GM21717 (cell line): Measurements from ENCODE around the gene NFATC1.
"Not testable (repeated sequence)": the region's sequence is repeated elsewhere in the genome, so short reads cannot be mapped to it uniquely, and the experiment has no call there.

Source experiments
- ATAC-seq: cut with Tn5 transposase; IDR thresholded peaks from one replicate; pipeline ENCODE4 v1.9.1; 2021; ENCODE audit warnings: mild to moderate bottlenecking, moderate library complexity; ENCODE audit not compliant: unreplicated experiment

The NFATC1 gene

GRCh38 chr18:79468119-79468789 lies 72.5 kb downstream of the NFATC1 start:
- ATAC-seq, result no peak

GRCh38 chr18:79469309-79469708 lies 73.6 kb downstream of the NFATC1 start:
- no peak for ATAC-seq

DNA sequence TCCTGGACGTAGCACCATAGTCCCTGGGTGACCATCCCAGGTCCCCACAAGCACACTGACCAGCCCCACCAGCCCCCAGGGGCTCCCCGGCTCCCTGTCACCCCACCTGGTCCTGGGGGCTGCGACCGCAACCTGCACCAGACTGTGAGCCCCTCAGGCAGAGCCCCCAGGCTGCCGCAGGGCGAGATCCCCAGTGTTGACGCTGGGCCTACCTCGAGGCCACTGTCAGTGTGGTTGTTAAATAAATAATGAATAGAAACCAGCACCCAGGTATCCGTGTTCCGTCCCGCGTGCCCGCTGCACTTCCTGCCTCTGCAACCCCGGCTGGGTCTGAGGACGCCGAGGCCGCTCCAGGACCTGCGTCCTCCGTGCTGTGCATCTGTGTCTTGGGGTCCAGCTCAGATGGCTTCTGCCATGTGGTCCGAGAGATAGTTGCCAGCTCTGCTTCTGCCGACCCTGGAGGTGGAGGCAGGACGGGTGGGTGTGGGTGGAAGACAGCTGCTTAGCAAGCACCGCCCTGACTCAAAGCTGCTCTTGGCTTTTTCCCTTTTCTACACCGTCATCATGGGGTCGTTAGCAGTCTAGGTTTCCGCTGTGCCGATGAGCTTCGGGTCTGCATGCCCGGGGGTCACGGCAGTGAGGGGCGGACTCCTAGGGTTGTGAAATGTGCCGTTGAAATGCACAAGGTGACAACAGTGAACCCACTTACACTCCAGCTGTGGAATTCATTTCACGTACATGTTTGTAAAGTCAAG lies 74.2 kb downstream of the NFATC1 start:
- ATAC-seq, result no peak

DNA sequence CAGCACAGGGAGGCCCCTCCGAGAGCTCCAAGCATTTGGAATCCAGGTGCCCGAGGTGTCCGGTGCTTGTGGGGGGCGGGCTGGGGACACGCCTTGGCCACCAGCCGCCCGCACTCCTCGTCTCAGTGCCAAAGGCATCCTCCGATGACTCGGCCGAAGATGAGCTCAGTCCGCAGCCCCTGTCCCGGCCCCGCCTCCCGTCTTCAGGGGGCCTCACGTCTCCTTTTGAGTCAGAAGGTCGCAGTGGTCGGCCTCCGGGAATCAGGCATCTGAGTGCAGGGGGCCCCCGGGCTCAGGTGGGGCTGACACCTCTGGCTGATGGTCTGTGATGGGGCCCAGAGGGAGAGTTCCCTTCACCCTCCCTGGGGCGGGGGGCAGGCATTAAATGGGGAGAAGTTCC lies 74.8 kb downstream of the NFATC1 start:
- no peak for ATAC-seq

GRCh38 chr18:79471046-79471445 lies 75.3 kb downstream of the NFATC1 start:
- ATAC-seq, result no peak

GRCh38 chr18:79471597-79471996 lies 75.9 kb downstream of the NFATC1 start:
- no peak for ATAC-seq

GRCh38 chr18:79472176-79472575 lies 76.4 kb downstream of the NFATC1 start:
- ATAC-seq, result no peak

- ATAC-seq, result no peak
These were observed 77.2 kb downstream of the NFATC1 start for GRCh38 chr18:79472946-79473345.

DNA sequence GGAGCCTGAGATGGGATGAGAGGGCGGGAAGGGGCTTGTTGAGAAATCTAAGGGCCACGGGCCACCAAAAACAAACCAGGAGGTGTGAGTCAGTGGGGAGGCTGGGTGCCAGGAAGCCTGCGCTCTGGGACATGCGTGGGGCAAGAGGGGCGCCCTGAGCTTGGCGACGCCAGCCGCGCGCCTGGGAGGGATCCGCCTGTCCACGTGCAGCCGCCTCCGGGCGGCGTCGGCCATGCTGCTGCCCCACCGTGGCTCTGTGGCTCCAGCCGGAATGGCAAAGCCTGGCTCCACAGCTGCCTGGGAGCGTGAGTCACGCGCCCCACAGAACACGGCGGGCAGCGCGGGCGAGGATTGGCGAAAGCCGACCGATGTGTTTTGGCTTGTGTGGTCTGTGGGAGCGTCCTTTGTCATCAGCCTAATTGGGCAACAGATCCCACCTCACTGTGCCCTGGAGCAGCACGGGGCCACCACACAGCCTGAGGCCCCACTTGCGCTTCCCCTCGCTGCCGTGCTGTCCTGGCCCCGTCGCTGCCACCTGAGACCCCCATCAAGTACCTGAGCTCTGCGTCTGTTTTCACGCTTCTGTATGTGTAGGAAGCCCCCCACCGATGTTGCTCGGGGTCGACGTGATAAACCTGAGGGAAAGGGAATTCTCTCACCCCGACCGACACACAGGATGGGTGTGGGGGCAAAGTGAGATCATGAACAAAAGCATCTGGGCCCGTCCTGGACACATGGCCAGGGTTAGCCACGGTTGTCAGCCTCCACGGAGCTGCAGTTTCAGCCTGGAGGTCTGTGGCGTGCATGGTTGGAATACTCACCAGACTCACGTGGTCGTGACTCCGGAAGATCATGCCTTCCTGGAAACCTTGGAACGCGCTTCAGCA lies 80.5 kb downstream of the NFATC1 start:
- ATAC-seq, result no peak

- ATAC-seq, result no peak
These were observed 81.3 kb downstream of the NFATC1 start for GRCh38 chr18:79476918-79477571.

GRCh38 chr18:79477711-79478483 lies 82.2 kb downstream of the NFATC1 start:
- no peak for ATAC-seq

- no peak for ATAC-seq
These were observed 82.9 kb downstream of the NFATC1 start for GRCh38 chr18:79478484-79479115.

GRCh38 chr18:79479116-79479760 lies 83.5 kb downstream of the NFATC1 start:
- ATAC-seq, result no peak

DNA sequence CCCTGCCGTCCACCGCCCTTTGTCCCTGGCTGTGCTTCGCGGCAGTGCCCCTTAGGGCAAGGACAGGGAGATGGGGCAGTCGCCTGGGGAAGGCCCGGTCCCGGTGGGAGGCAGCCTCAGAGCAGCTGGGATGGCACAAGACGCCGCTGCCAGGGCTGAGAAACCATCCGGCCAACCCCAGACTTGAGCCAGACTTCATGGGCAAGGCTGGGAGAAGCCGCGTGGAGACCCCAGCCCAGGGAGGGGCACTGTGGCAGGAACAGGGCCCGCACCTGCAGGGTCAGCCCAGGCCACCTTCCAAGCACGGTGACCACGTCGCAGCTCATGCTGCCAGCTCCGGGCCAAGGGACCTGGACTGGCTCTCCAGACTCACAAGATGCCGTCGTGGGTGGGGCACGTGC lies 84.0 kb downstream of the NFATC1 start:
- no peak for ATAC-seq

- no peak for ATAC-seq
These were observed 84.7 kb downstream of the NFATC1 start for GRCh38 chr18:79480171-79481045.

- ATAC-seq, result no peak
These were observed 85.5 kb downstream of the NFATC1 start for GRCh38 chr18:79481046-79481790.

GRCh38 chr18:79483393-79483792 lies 87.7 kb downstream of the NFATC1 start:
- not testable (repeated sequence) for ATAC-seq
